AG04450 (cell line): ENCODE measurements around the gene OST4. TPM values are rescaled to one million over a fixed set of nuclear protein-coding genes. Genes with fewer than 3 reads are reported as not detected.

ENCODE experiments used
- CTCF ChIA-PET: fragments of 300-600, 350-600 bp; formaldehyde crosslinking; extraction: SDS; loops from one replicate; lab custom pipeline; 2022; ENCODE audit warnings: antibody characterized with exemption, inconsistent platforms; lab: Charles Lee
- POLR2A ChIA-PET: fragments of 350-600 bp; formaldehyde crosslinking; extraction: SDS; loops from one replicate; lab custom pipeline; 2021; ENCODE audit warnings: antibody characterized with exemption, inconsistent platforms; lab: Yijun Ruan, JAX
- DNase-seq: peaks from one replicate; pipeline ENCODE4 v3.0.0-alpha.2; 2011; ENCODE audit warnings: low read depth, low spot score
- H3K27ac ChIP-seq: one replicate; pipeline ENCODE4 v1.5.1; 2012; ENCODE audit warnings: low read depth, low read length, control low read depth
- H3K27me3 ChIP-seq: one replicate; pipeline ENCODE4 v1.6.0; 2012; ENCODE audit warnings: low read length; ENCODE audit not compliant: control insufficient read depth, insufficient read depth
- H3K4me3 ChIP-seq: 2 replicates; pipeline ENCODE4 v1.5.1; 2011; ENCODE audit warnings: mild to moderate bottlenecking, low read depth, low read length, control low read depth
- H3K9me3 ChIP-seq: 2 replicates; pipeline ENCODE4 v1.5.1; 2012; ENCODE audit warnings: low read length; ENCODE audit not compliant: control insufficient read depth, insufficient read depth
- polyA plus RNA-seq: library from polyadenylated mRNA; depleted of rRNA; stranded (reverse); fragments of >200 nt; gene quantifications from 2 replicates; pipeline ENCODE4 v1.2.3, GENCODE V29; 2011
- TF ChIP-seq, protein P1 (sequence below): IDR thresholded peaks from 2 replicates; pipeline ENCODE4 v1.5.1; 2011; ENCODE audit warnings: low read depth, low read length, control low read depth, inconsistent platforms

OST4 gene
- polyA plus RNA-seq, 1 experiment = 679 TPM

GRCh38 chr2:27033253-27033852 lies 38.1 kb downstream of the OST4 start:
- ChIA-PET CTCF (interaction anchor here (0.9 to 2.8 kb wide), 4 partner anchors 10 to 187 kb away, joined by 3 to 8 read pairs (median 4); no protein-coding TSS in a partner anchor), POLR2A (interaction anchor here (0.7 to 2.8 kb wide), 3 partner anchors 12 to 48 kb away, joined by 7 to 26 read pairs (median 16); no protein-coding TSS in a partner anchor)
- peak overlapping the region; percentile 68 for H3K27ac ChIP-seq
- TF ChIP-seq, protein P1, sequence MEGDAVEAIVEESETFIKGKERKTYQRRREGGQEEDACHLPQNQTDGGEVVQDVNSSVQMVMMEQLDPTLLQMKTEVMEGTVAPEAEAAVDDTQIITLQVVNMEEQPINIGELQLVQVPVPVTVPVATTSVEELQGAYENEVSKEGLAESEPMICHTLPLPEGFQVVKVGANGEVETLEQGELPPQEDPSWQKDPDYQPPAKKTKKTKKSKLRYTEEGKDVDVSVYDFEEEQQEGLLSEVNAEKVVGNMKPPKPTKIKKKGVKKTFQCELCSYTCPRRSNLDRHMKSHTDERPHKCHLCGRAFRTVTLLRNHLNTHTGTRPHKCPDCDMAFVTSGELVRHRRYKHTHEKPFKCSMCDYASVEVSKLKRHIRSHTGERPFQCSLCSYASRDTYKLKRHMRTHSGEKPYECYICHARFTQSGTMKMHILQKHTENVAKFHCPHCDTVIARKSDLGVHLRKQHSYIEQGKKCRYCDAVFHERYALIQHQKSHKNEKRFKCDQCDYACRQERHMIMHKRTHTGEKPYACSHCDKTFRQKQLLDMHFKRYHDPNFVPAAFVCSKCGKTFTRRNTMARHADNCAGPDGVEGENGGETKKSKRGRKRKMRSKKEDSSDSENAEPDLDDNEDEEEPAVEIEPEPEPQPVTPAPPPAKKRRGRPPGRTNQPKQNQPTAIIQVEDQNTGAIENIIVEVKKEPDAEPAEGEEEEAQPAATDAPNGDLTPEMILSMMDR = no peak
- H3K27me3 ChIP-seq = no peaks in the 10 kb centered on the region
- H3K4me3 ChIP-seq = peak overlapping the region; percentile 95
- DNase-seq = no peak
- no peaks in the 10 kb centered on the region; the same call in 1 of the 2 replicates for H3K9me3 ChIP-seq

DNA sequence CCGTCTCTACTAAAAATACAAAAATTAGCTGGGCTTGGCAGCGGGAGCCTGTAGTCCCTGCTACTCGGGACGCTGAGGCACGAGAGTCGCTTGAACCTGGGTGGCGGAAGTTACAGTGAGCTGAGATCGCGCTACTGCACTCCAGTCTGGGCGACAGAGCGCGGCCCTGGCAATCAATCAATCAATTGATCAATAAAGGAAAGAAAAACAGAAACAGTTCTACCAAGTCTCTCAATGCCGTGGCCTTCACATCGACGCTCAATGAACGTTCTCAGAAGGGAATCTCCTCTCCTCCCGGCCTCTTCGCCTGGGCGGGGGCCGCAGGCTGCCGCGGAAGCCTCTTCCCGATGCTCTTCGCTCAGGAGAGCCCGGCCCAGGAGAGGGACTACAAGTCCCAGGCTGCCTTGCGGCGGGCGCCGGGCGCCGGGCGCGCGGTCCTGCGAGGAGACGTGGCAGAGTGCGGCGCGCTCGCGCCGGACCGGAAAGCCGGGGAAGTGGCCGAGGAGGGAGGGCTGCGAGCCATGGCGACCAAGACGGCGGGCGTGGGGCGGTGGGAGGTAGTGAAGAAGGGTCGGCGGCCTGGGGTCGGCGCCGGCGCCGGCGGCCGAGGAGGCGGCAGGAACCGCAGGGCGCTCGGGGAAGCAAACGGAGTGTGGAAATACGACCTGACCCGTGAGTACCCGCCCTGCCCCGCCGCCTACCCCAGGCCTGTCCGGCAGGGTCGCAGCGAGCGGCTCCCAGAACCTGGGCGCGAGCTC lies 38.8 kb downstream of the OST4 start, which contains the start of gene TMEM214:
TMEM214 (plus strand) TSS at position 471 of the 758 bp plus-strand sequence; CDS start at position 522, 51 bp downstream.
- TF ChIP-seq, protein P1 = no peak
- peak within 1 kb of the TSS; percentile 95 for H3K4me3 ChIP-seq
- peak; percentile 60 for DNase-seq
- ChIA-PET CTCF (interaction anchor here (1.2 to 1.9 kb wide), 3 partner anchors 16 to 71 kb away, joined by 3 to 6 read pairs (median 5); no protein-coding TSS in a partner anchor), POLR2A (interaction anchor here (0.6 to 2.8 kb wide), 5 partner anchors 13 to 260 kb away, joined by 3 to 26 read pairs (median 7); no protein-coding TSS in a partner anchor)
- H3K9me3 ChIP-seq = no peaks in the 10 kb centered on the region; the same call in 1 of the 2 replicates
- no peaks in the 10 kb centered on the region for H3K27me3 ChIP-seq
- H3K27ac ChIP-seq = peak within 1 kb of the TSS; percentile 68

DNA sequence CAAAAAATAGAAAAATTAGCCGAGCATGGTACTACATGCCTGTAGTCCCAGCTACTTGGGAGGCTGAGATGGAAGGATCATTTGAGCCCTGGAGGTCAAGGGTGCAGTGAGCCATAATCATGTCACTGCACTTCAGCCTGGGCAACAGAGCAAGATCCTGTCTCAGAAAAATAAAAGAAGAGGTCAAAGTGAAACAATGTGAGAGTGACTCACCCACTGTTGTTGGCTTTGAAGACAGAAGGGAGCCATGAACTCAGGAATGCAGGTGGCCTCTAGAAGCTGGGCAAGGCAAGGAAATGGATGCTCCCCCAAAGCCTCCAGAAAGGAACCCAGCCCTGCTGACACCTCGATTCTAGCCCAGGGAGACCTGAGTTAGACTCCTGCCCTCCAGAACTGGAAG lies 42.4 kb downstream of the OST4 start:
- H3K4me3 ChIP-seq = no peak overlapping the region
- DNase-seq = no peak
- H3K9me3 ChIP-seq = no peaks in the 10 kb centered on the region; the same call in 1 of the 2 replicates
- TF ChIP-seq, protein P1 = no peak
- H3K27ac ChIP-seq = peak overlapping the region; percentile 11
- no peaks in the 10 kb centered on the region for H3K27me3 ChIP-seq
- POLR2A ChIA-PET = no interaction called here
- CTCF ChIA-PET = interaction anchor here (0.9 to 1.3 kb wide), 2 partner anchors 12 to 183 kb away, joined by 5 to 8 read pairs; no protein-coding TSS in a partner anchor

DNA sequence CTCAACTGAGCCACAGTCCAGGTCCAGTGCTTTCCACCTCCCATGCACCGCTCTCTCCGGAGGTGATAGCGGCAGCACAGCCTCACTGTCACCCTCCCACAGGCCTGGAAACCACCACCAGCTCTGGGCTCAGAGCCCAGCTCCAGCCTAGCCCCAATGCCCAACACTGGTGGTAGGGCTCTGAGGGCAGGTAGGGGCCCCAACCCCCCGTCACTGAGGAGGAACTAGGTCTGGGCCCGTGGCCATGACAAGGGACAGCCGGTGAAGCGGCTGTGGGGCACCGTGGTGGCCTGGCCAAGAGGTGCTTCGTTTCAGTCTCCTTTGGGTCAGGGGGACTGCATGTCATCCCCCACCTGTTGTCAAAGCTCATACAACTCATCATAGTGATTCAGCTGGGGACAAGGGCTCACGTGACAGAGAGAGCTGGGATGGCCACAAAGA lies 44.2 kb downstream of the OST4 start:
- CTCF ChIA-PET = interaction anchor here (1.2 kb wide), 1 partner anchor 66 kb away, joined by 4 read pairs; no protein-coding TSS in a partner anchor

More for the DNA sequence above, 44.2 kb downstream of the OST4 start:
- POLR2A ChIA-PET = no interaction called here
- DNase-seq = no peak
- no peaks in the 10 kb centered on the region for H3K9me3 ChIP-seq
- H3K27me3 ChIP-seq = no peaks in the 10 kb centered on the region
- no peak overlapping the region for H3K27ac ChIP-seq
- no peak overlapping the region for H3K4me3 ChIP-seq
- TF ChIP-seq, protein P1 = no peak
